ENCODE results near the gene GRXCR2.
"Not testable (repeated sequence)": the region's sequence is repeated elsewhere in the genome, so short reads cannot be mapped to it uniquely, and the experiment has no call there.

GRXCR2 gene

GRCh38 chr5:145836241-145836640, 36.6 kb downstream of the GRXCR2 start:
- H3K9me3 ChIP-seq (ENCODE audit: control insufficient read depth, insufficient read depth, low read depth, low read length); H3K4me1 ChIP-seq (ENCODE audit: control insufficient read depth, insufficient read depth, low read length); H3K27ac ChIP-seq (ENCODE audit: low read depth, low read length); H3K9ac ChIP-seq (ENCODE audit: low read length); H3K36me3 ChIP-seq (ENCODE audit: control insufficient read depth, insufficient read depth, low read length); H3K4me3 ChIP-seq (ENCODE audit: low read depth, low read length): not testable (repeated sequence)
- peaks cover 22% of the 10 kb centered on the region for H3K27me3 ChIP-seq (ENCODE audit: control insufficient read depth, insufficient read depth, low read length)

- peak overlapping the region; percentile 72 for H3K4me3 ChIP-seq (ENCODE audit: low read depth, low read length)
- no peak overlapping the region for H3K9ac ChIP-seq (ENCODE audit: low read length)
- no peaks in the 10 kb centered on the region for H3K36me3 ChIP-seq (ENCODE audit: control insufficient read depth, insufficient read depth, low read length)
- peaks cover 22% of the 10 kb centered on the region for H3K27me3 ChIP-seq (ENCODE audit: control insufficient read depth, insufficient read depth, low read length)
- no peaks in the 10 kb centered on the region for H3K9me3 ChIP-seq (ENCODE audit: control insufficient read depth, insufficient read depth, low read depth, low read length)
- H3K4me1 ChIP-seq (ENCODE audit: control insufficient read depth, insufficient read depth, low read length), result peaks cover 6% of the 10 kb centered on the region; the same call in 1 of the 2 replicates
- no peak overlapping the region for H3K27ac ChIP-seq (ENCODE audit: low read depth, low read length)
Measured at GRCh38 chr5:145835848-145836239, 37.0 kb downstream of the GRXCR2 start.

GRCh38 chr5:145834917-145835847, 37.6 kb downstream of the GRXCR2 start, which contains the start of gene PRELID2:
Gene PRELID2, minus strand, starts transcription at chr5:145835342. Its CDS starts 91 bp downstream, at chr5:145835251.
- H3K27ac ChIP-seq (ENCODE audit: low read depth, low read length), result no peak within 1 kb of the TSS
- peak within 1 kb of the TSS; percentile 56 for H3K9ac ChIP-seq (ENCODE audit: low read length)
- H3K4me1 ChIP-seq (ENCODE audit: control insufficient read depth, insufficient read depth, low read length), result peaks cover 6% of the 10 kb centered on the region; the same call in 1 of the 2 replicates
- peaks cover 22% of the 10 kb centered on the region for H3K27me3 ChIP-seq (ENCODE audit: control insufficient read depth, insufficient read depth, low read length)
- H3K36me3 ChIP-seq (ENCODE audit: control insufficient read depth, insufficient read depth, low read length), result no peaks in the 10 kb centered on the region
- no peaks in the 10 kb centered on the region for H3K9me3 ChIP-seq (ENCODE audit: control insufficient read depth, insufficient read depth, low read depth, low read length)
- peak within 1 kb of the TSS; percentile 72 for H3K4me3 ChIP-seq (ENCODE audit: low read depth, low read length)

- Histone ChIP-seq H3K9ac (ENCODE audit: low read length) (no peak overlapping the region), H3K27me3 (ENCODE audit: control insufficient read depth, insufficient read depth, low read length) (peaks cover 22% of the 10 kb centered on the region), H3K36me3 (ENCODE audit: control insufficient read depth, insufficient read depth, low read length) (no peaks in the 10 kb centered on the region), H3K4me1 (ENCODE audit: control insufficient read depth, insufficient read depth, low read length) (peaks cover 6% of the 10 kb centered on the region; the same call in 1 of the 2 replicates), H3K9me3 (ENCODE audit: control insufficient read depth, insufficient read depth, low read depth, low read length) (no peaks in the 10 kb centered on the region), H3K27ac (ENCODE audit: low read depth, low read length) (no peak overlapping the region), H3K4me3 (ENCODE audit: low read depth, low read length) (peak overlapping the region; percentile 72)
Measured at GRCh38 chr5:145834554-145834916, 38.3 kb downstream of the GRXCR2 start.

- peaks cover 6% of the 10 kb centered on the region; the same call in 1 of the 2 replicates for H3K4me1 ChIP-seq (ENCODE audit: control insufficient read depth, insufficient read depth, low read length)
- no peak overlapping the region for H3K9ac ChIP-seq (ENCODE audit: low read length)
- no peak overlapping the region for H3K27ac ChIP-seq (ENCODE audit: low read depth, low read length)
- H3K36me3 ChIP-seq (ENCODE audit: control insufficient read depth, insufficient read depth, low read length), result no peaks in the 10 kb centered on the region
- no peak overlapping the region for H3K4me3 ChIP-seq (ENCODE audit: low read depth, low read length)
- no peaks in the 10 kb centered on the region for H3K9me3 ChIP-seq (ENCODE audit: control insufficient read depth, insufficient read depth, low read depth, low read length)
- peaks cover 22% of the 10 kb centered on the region for H3K27me3 ChIP-seq (ENCODE audit: control insufficient read depth, insufficient read depth, low read length)
Measured at GRCh38 chr5:145833631-145834200, 39.1 kb downstream of the GRXCR2 start.

- no peak overlapping the region for H3K9ac ChIP-seq (ENCODE audit: low read length)
- no peak overlapping the region for H3K4me3 ChIP-seq (ENCODE audit: low read depth, low read length)
- no peaks in the 10 kb centered on the region for H3K36me3 ChIP-seq (ENCODE audit: control insufficient read depth, insufficient read depth, low read length)
Measured at GRCh38 chr5:145830594-145830993, 42.2 kb downstream of the GRXCR2 start.

GRCh38 chr5:145829708-145830361, 43.0 kb downstream of the GRXCR2 start:
- Histone ChIP-seq H3K27me3 (ENCODE audit: control insufficient read depth, insufficient read depth, low read length) (peaks cover 10% of the 10 kb centered on the region), H3K9ac (ENCODE audit: low read length) (no peak overlapping the region), H3K9me3 (ENCODE audit: control insufficient read depth, insufficient read depth, low read depth, low read length) (no peaks in the 10 kb centered on the region), H3K4me3 (ENCODE audit: low read depth, low read length) (no peak overlapping the region), H3K36me3 (ENCODE audit: control insufficient read depth, insufficient read depth, low read length) (no peaks in the 10 kb centered on the region), H3K27ac (ENCODE audit: low read depth, low read length) (no peak overlapping the region), H3K4me1 (ENCODE audit: control insufficient read depth, insufficient read depth, low read length) (no peaks in the 10 kb centered on the region)

More at GRCh38 chr5:145830594-145830993, 42.2 kb downstream of the GRXCR2 start:
- Histone ChIP-seq H3K27ac (ENCODE audit: low read depth, low read length) (no peak overlapping the region), H3K4me1 (ENCODE audit: control insufficient read depth, insufficient read depth, low read length) (peaks cover 1% of the 10 kb centered on the region; the same call in 1 of the 2 replicates), H3K9me3 (ENCODE audit: control insufficient read depth, insufficient read depth, low read depth, low read length) (no peaks in the 10 kb centered on the region), H3K27me3 (ENCODE audit: control insufficient read depth, insufficient read depth, low read length) (peaks cover 16% of the 10 kb centered on the region)

- Histone ChIP-seq H3K4me1 (ENCODE audit: control insufficient read depth, insufficient read depth, low read length) (no peaks in the 10 kb centered on the region), H3K27ac (ENCODE audit: low read depth, low read length) (no peak overlapping the region), H3K4me3 (ENCODE audit: low read depth, low read length) (no peak overlapping the region), H3K9ac (ENCODE audit: low read length) (no peak overlapping the region), H3K27me3 (ENCODE audit: control insufficient read depth, insufficient read depth, low read length) (no peaks in the 10 kb centered on the region), H3K9me3 (ENCODE audit: control insufficient read depth, insufficient read depth, low read depth, low read length) (no peaks in the 10 kb centered on the region), H3K36me3 (ENCODE audit: control insufficient read depth, insufficient read depth, low read length) (no peaks in the 10 kb centered on the region)
Measured at GRCh38 chr5:145826895-145827674, 45.7 kb downstream of the GRXCR2 start.

- H3K4me1 ChIP-seq (ENCODE audit: control insufficient read depth, insufficient read depth, low read length), result no peaks in the 10 kb centered on the region
- H3K9me3 ChIP-seq (ENCODE audit: control insufficient read depth, insufficient read depth, low read depth, low read length), result no peaks in the 10 kb centered on the region
- no peak overlapping the region for H3K27ac ChIP-seq (ENCODE audit: low read depth, low read length)
Measured at GRCh38 chr5:145825751-145826180, 47.0 kb downstream of the GRXCR2 start.

GRCh38 chr5:145824040-145824439, 48.8 kb downstream of the GRXCR2 start:
- Histone ChIP-seq H3K9me3 (ENCODE audit: control insufficient read depth, insufficient read depth, low read depth, low read length) (no peaks in the 10 kb centered on the region), H3K27me3 (ENCODE audit: control insufficient read depth, insufficient read depth, low read length) (no peaks in the 10 kb centered on the region), H3K36me3 (ENCODE audit: control insufficient read depth, insufficient read depth, low read length) (no peaks in the 10 kb centered on the region), H3K27ac (ENCODE audit: low read depth, low read length) (no peak overlapping the region), H3K4me3 (ENCODE audit: low read depth, low read length) (no peak overlapping the region), H3K9ac (ENCODE audit: low read length) (no peak overlapping the region), H3K4me1 (ENCODE audit: control insufficient read depth, insufficient read depth, low read length) (no peaks in the 10 kb centered on the region)

More at GRCh38 chr5:145825751-145826180, 47.0 kb downstream of the GRXCR2 start:
- Histone ChIP-seq H3K36me3 (ENCODE audit: control insufficient read depth, insufficient read depth, low read length) (no peaks in the 10 kb centered on the region), H3K4me3 (ENCODE audit: low read depth, low read length) (no peak overlapping the region), H3K27me3 (ENCODE audit: control insufficient read depth, insufficient read depth, low read length) (no peaks in the 10 kb centered on the region), H3K9ac (ENCODE audit: low read length) (no peak overlapping the region)
